Ovary (tissue), 9 donors: ENCODE data around the gene IL1R1. TPM values are rescaled to one million over a fixed set of nuclear protein-coding genes. Genes with fewer than 3 reads are reported as not detected.

Experiments
- DNase-seq, 5 donors: peaks; one replicate each; pipeline ENCODE4 v3.0.0-alpha.2; 2019 to 2020
- H3K27ac ChIP-seq, 2 donors: fragments of 200-600 bp; one replicate each; pipeline versions ENCODE4 v1.5.1 to v1.8.0; 2019 to 2022
- H3K27me3 ChIP-seq: fragments of 200-600 bp; one replicate; pipeline ENCODE4 v1.8.0; 2022
- H3K36me3 ChIP-seq: fragments of 200-600 bp; sonication (generic); one replicate; pipeline ENCODE4 v1.5.1; 2019
- H3K4me1 ChIP-seq: one replicate; pipeline ENCODE4 v1.8.1; 2013; ENCODE audit warnings: mild to moderate bottlenecking, moderate library complexity; ENCODE audit not compliant: insufficient read depth
- H3K4me3 ChIP-seq: fragments of 200-600 bp; sonication (generic); one replicate; pipeline ENCODE4 v1.5.1; 2017
- H3K9me3 ChIP-seq, 2 donors: fragments of 200-600 bp in 1 of 2; sonication (generic) in 1 of 2; one replicate each; pipeline versions ENCODE4 v1.5.1 to v1.8.1; 2013 to 2019; ENCODE audit warnings: mild to moderate bottlenecking in 1 of 2, moderate library complexity in 1 of 2
- CTCF ChIP-seq, 3 donors: fragments of 450-650 bp in 2 of 3; fragments of 200-600 bp in 1 of 3; IDR thresholded peaks; one replicate each; pipeline versions ENCODE4 v1.5.1 to v1.8.0; 2016 to 2022; ENCODE audit warnings: antibody characterized with exemption in 3 of 3, mild to moderate bottlenecking in 1 of 3
- EP300 ChIP-seq: sonication (generic); formaldehyde crosslinking; IDR thresholded peaks from one replicate; pipeline ENCODE4 v1.6.1; 2017; ENCODE audit warnings: antibody characterized with exemption
- POLR2A ChIP-seq: fragments of 450-650 bp; IDR thresholded peaks from one replicate; pipeline ENCODE4 v1.6.1; 2017; ENCODE audit warnings: antibody characterized with exemption, mild to moderate bottlenecking, moderate library complexity
- WGBS, 3 donors: extraction: QIAGEN DNeasy Blood & Tissue Kit in 1 of 3; methylation state at CpG; one replicate each; pipeline versions ENCODE4 v1.1.5 to v1.1.7; 2013 to 2017; 5-methylcytosine and 5-hydroxymethylcytosine counted together
- intact Hi-C, 4 donors: fragments of 100-400 bp; cut with DNase I; formaldehyde crosslinking; loops; one replicate each; pipeline versions ENCODE4 v1.11.0 to v1.15.1; 2022 to 2023
- polyA plus RNA-seq, 2 donors: library from polyadenylated mRNA; stranded (reverse); fragments of 200-250 nt in 1 of 2; fragments of 350-450 nt in 1 of 2; fragmentation: Illumina TruSeq in 1 of 2; extraction: RNeasy Lipid Tissue Mini Kit (QIAGEN cat#74804) in 1 of 2; gene quantifications; one replicate each; pipeline ENCODE4 v1.2.3, GENCODE V29; 2013 to 2014
- total RNA-seq, 7 donors: library from RNA; depleted of rRNA in 2 of 7; stranded (reverse); fragments of >200 nt in 2 of 7; fragmentation: NEBNext Ultra II Directional in 3 of 7; extraction: Animal tissue kit (Norgen Biotek cat#: 25700) in 3 of 7; gene quantifications; one replicate each; pipeline versions ENCODE4 v1.1.0 to v1.2.4, GENCODE V29; 2016 to 2023
- donor health status: DM: no; HTN: no; CAD: no; lungs with moderate emphysema.
- donor health status: DM: no; HTN: no; CAD: no.
- donor health status: Bipolar disorder and iron deficiency.
- donor health status: DM: yes; HTN: yes; CAD: no.
- donor health status: DM: no; HTN: no; CAD: no.
- donor health status: DM: yes; HTN: yes; CAD: no.

The IL1R1 gene
- total and polyA plus RNA-seq, 9 donors = 6.5 to 142 (median 36.5) TPM

- H3K36me3 ChIP-seq = no peaks in the 10 kb centered on the region
- no peak overlapping the region for H3K27ac ChIP-seq
- intact Hi-C loops = loop anchor here in 1 of 4 donors (10.0 kb wide), 1 partner anchor 1545 kb away; no protein-coding TSS in a partner anchor
- no peaks in the 10 kb centered on the region for H3K27me3 ChIP-seq
- H3K4me1 ChIP-seq = no peaks in the 10 kb centered on the region
- DNase-seq = no peak
- no peak overlapping the region for H3K4me3 ChIP-seq
- WGBS, 3 donors = 32 to 89% (median 88%) methylated on average over 1 of the region's 1 CpG
- H3K9me3 ChIP-seq = no peaks in the 10 kb centered on the region
- TF ChIP-seq EP300 (no peak), POLR2A (no peak), CTCF (IDR thresholded peaks at IDR 0.05) (no peak)
Measured at GRCh38 chr2:102209474-102209873, 66.9 kb downstream of the IL1R1 start.

GRCh38 chr2:102217032-102217431 lies 74.5 kb downstream of the IL1R1 start:
- Histone ChIP-seq H3K27me3 (no peaks in the 10 kb centered on the region), H3K36me3 (no peaks in the 10 kb centered on the region), H3K4me1 (no peaks in the 10 kb centered on the region), H3K27ac (no peak overlapping the region), H3K9me3 (no peaks in the 10 kb centered on the region), H3K4me3 (no peak overlapping the region)
- intact Hi-C loops = no loop called here
- DNase-seq = no peak
- no peak for TF ChIP-seq POLR2A
- TF ChIP-seq CTCF (IDR thresholded peaks at IDR 0.05) = no peak
- TF ChIP-seq EP300 = no peak

- TF ChIP-seq POLR2A (no peak), CTCF (IDR thresholded peaks at IDR 0.05) (no peak), EP300 (no peak)
- Histone ChIP-seq H3K36me3 (no peaks in the 10 kb centered on the region), H3K4me3 (no peak overlapping the region), H3K27ac (no peak overlapping the region), H3K4me1 (peaks cover 2% of the 10 kb centered on the region), H3K9me3 (no peaks in the 10 kb centered on the region), H3K27me3 (no peaks in the 10 kb centered on the region)
- intact Hi-C loops = no loop called here
- 90 to 95% (median 91%) methylated on average over 8 of the region's 8 CpGs for WGBS, 3 donors
- no peak for DNase-seq
Measured at GRCh38 chr2:102224824-102225739, 82.5 kb downstream of the IL1R1 start.

GRCh38 chr2:102226171-102226570 lies 83.6 kb downstream of the IL1R1 start:
- DNase-seq = no peak
- Histone ChIP-seq H3K9me3 (no peaks in the 10 kb centered on the region), H3K36me3 (no peaks in the 10 kb centered on the region), H3K27ac (peak overlapping the region; percentile 88), H3K27me3 (no peaks in the 10 kb centered on the region), H3K4me3 (no peak overlapping the region), H3K4me1 (peaks cover 2% of the 10 kb centered on the region)
- intact Hi-C loops = no loop called here
- WGBS, 3 donors = 92 to 94% (median 93%) methylated on average over 6 of the region's 6 CpGs
- TF ChIP-seq EP300 (no peak), POLR2A (no peak), CTCF (IDR thresholded peaks at IDR 0.05) (no peak)
